Measurements from ENCODE around the gene FARS2. TPM values are rescaled to one million over a fixed set of nuclear protein-coding genes. Genes with fewer than 3 reads are reported as not detected.

FARS2 gene
- polyA plus RNA-seq, 1 of the 3 experiments (the other 2 are of a cell fraction), result 12.5 TPM

- TF ChIP-seq TAF1 (IDR thresholded peaks at IDR 0.05; ENCODE audit: borderline replicate concordance, low read depth, low read length) (no peak), RAD21 (IDR thresholded peaks at IDR 0.05; ENCODE audit: low read length) (no peak; the same call in 1 of the 2 replicates), RXRA (IDR thresholded peaks at IDR 0.05; ENCODE audit: borderline replicate concordance, low read depth) (no peak), ZBTB33 (IDR thresholded peaks at IDR 0.05; ENCODE audit: borderline replicate concordance, low read depth) (no peak), ELF1 (IDR thresholded peaks at IDR 0.05) (no peak), NRF1 (IDR thresholded peaks at IDR 0.05; ENCODE audit: low read depth, low read length) (no peak), MXI1 (IDR thresholded peaks at IDR 0.05; ENCODE audit: low read depth, low read length) (peak; percentile 46; the same call in 1 of the 2 replicates), CTCF (IDR thresholded peaks at IDR 0.05) (no peak), EP300 (IDR thresholded peaks at IDR 0.05; ENCODE audit: borderline replicate concordance in 1 of 2, low read depth in 1 of 2, low read length in 1 of 2) (peak; percentile 21 to 74; a peak in 1 of 4 replicates), FOXM1 (IDR thresholded peaks at IDR 0.05; ENCODE audit: low read depth) (no peak), EZH2phosphoT487 (IDR thresholded peaks at IDR 0.05; ENCODE audit: borderline replicate concordance, low read depth) (no peak), GABPA (IDR thresholded peaks at IDR 0.05; ENCODE audit: low read depth) (no peak), POLR2AphosphoS5 (IDR thresholded peaks at IDR 0.05; ENCODE audit: low read depth, low read length) (no peak), IRF3 (IDR thresholded peaks at IDR 0.05; ENCODE audit: low read depth, low read length) (no peak), PBX3 (IDR thresholded peaks at IDR 0.05) (peak; percentile 64), USF1 (IDR thresholded peaks at IDR 0.05; ENCODE audit: borderline replicate concordance, low read depth) (no peak)
These were observed 210.5 kb downstream of the FARS2 start (continued) for GRCh38 chr6:5471637-5472398.
